GM20000 (cell line): Measurements from ENCODE around the gene XPNPEP2.

ENCODE experiments used
- DNase-seq: peaks from one replicate; pipeline ENCODE4 v3.0.0; 2012; ENCODE audit warnings: low spot score
- TF ChIP-seq, protein P1 (sequence below): IDR thresholded peaks from 2 replicates; pipeline ENCODE4 v1.5.1; 2012; ENCODE audit warnings: mild to moderate bottlenecking, control low read depth; ENCODE audit errors: extremely low read depth, missing control alignments

The XPNPEP2 gene

DNA sequence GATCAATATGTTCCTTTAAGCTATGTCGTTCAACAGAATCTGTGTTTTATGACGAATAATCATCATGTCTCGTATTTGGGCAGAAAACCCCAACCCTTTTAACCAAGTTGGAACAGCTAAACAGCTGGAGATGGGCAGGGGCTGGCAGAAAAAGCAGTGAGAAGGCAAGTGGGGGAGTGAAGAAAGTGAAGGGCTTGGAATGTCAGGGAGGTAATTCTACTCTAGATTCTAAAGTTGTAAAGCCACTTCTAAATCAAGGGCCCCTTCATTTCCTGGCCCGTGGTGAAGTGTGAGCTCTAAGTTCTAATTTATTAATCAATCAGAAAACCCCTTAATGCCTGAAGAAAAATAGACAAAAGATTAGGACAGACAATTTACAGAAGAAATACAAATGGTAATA is 61.4 kb downstream of the XPNPEP2 start:
- TF ChIP-seq, protein P1, sequence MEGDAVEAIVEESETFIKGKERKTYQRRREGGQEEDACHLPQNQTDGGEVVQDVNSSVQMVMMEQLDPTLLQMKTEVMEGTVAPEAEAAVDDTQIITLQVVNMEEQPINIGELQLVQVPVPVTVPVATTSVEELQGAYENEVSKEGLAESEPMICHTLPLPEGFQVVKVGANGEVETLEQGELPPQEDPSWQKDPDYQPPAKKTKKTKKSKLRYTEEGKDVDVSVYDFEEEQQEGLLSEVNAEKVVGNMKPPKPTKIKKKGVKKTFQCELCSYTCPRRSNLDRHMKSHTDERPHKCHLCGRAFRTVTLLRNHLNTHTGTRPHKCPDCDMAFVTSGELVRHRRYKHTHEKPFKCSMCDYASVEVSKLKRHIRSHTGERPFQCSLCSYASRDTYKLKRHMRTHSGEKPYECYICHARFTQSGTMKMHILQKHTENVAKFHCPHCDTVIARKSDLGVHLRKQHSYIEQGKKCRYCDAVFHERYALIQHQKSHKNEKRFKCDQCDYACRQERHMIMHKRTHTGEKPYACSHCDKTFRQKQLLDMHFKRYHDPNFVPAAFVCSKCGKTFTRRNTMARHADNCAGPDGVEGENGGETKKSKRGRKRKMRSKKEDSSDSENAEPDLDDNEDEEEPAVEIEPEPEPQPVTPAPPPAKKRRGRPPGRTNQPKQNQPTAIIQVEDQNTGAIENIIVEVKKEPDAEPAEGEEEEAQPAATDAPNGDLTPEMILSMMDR: no peak
- no peak for DNase-seq

DNA sequence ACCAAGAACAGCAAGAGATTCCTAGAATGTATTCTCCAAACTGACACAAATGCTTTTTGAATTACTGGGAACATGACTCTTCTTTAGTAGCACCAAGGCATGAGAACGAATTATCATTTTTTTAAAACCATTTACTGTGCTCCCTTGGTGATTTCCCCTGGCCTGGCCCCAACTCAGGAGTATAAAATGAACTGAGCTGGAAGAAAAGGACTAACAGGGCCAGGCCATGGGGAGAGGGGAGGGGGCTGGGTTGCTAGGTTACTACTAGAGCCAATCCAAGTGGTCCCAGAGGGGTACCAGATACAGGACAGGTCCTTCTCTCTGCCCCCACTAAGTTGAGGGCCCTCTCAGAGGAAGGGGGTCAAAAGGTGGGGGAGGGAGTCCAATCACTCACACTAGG is 64.1 kb downstream of the XPNPEP2 start:
- DNase-seq: no peak
- TF ChIP-seq, protein P1: no peak

DNA sequence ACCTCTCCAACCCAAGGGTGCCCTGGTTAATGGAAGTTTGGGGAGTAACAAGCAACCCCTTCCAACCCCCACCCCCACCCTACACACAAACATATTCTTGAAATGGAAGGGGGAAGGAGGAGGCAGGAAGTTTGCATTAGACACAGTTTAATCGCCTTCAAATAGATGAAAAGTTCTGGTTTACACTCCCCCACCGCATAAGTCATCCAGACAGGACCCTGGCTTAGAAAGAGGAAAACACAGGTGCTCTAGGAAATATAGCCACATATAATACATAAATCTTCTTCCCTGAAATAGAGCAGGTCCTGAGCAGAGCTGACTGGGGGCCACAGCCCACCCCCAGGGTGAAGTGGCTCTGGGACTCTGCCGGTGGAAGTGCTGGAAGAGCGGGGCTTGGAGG is 66.0 kb downstream of the XPNPEP2 start:
- TF ChIP-seq, protein P1: no peak
- DNase-seq: no peak

DNA sequence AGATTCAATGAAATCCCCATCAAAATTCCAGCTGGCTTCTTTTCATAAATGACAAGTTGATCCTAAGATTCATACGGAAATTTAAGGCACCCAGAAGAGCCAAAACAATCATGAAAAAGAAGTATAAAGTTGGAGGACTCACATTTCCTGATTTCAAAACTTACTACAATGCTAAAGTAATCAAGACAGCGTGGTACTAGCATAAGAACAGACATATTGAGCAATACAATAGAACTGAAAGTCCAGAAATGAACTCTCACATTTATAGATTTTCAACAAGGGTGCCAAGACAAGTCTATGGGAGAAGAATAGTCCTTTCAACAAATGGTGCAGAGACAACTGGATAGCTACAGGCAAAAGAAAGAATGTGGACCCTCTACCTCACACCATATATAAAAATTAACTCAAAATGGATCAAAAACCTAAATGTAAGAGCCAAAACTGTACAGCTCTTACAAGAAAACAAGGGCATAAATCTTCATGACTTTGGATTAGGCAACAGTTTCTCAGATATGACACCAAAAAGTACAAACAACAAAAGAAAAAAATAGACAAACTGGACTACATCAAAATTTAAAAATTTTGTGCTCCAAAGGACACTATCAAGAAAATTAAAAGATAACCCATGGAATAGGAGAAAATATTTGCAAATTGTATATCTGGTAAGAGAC is 69.5 kb downstream of the XPNPEP2 start:
- no peak for DNase-seq
- TF ChIP-seq, protein P1: no peak

DNA sequence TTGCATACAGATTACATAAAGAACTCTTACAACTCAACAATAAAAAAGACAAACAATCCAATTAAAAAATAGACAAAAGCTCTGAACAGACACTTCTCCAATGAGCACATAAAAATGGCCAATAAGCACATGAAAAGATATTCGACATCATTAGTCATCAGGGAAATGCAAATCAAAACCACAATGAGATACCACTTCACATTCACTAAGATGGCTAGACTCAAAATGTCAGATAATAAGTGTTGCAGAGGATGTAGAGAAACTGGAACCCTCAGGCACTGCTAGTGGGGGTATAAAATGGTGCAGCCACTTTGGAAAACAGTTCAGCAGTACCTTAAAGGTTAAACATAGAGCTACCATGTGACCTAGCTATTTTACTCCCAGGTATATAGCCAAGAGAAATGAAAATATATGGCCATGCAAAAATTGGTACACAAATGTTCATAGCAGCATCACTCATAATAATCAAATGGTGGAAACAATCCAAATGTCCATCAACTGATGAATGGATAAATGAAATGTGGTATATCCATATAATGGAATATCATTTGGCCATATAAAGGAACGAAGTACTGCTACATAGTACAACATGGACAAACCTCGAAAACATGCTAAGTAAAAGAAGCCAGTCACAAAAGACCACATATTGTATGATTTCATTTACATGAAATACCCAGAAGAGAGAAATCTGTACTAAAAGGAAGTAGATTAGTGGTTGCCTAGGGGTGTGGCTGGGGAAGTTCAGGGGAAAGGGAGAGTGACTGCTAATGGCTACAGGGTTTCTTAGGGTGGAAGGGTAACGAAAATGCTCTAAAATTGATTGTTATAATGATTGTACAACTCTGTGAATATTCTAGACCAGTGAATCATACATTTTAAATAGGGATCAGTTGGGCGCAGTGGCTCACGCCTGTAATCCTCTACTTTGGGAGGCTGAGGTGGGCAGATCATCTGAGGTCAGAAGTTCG is 70.3 kb downstream of the XPNPEP2 start:
- TF ChIP-seq, protein P1: no peak
- DNase-seq: no peak

DNA sequence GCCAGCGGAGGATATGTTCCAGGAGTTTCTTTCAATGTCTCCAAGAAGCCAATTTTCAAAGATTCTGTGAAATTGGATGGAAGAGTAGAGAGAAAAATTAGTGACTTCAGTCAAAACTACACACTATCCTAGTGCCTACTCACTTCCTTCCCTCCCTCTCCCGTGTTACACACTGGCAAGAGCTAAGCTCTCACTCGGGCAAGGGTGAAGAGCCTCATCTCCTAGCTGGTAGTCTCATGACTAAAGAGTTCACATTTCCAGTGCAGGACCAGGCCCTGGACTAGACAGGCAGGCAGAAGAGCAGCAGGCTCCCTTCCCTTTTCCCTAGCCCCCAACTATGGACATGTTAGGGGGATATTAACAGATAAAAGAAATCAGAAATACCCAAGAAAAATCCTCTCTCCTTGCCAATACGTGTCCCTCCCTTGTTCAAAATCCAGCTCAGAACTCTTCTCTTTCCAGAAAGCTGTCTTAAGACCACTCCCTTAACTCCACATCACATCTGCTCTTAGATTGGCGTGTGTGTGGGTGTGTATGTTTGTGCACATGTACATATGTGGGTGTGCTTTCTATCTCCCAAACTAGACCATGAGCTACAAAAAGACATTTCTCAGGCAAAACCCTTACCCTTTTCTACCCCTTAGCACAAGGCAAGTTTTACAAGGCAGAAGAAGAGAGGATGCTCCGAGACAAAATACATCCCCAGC is 75.0 kb downstream of the XPNPEP2 start:
- TF ChIP-seq, protein P1: no peak

DNA sequence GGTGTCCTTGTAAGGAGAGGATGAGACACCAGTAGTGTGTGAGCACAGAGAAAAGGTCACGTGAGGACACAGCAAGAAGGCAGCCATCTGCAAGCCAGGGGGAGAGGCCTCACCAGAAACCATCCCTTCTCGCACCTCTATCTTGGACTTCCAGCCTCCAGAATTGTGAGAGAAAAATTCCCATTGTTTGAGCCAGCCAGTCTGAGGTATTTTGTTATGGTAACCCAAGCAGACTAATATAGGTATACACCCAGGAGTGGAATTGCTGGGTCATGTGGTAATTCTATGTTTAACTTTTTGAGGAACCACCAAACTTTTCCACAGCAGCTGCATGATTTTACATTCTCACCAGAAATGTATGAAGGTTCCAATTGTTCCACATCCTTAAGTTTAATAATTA is 79.3 kb downstream of the XPNPEP2 start:
- TF ChIP-seq, protein P1: no peak
- no peak for DNase-seq

More for the DNA sequence above, 75.0 kb downstream of the XPNPEP2 start:
- DNase-seq: no peak
